BE2C (cell line): ENCODE measurements around the gene SYNE1.

Experiments
- DNase-seq: peaks from one replicate; pipeline ENCODE4 v3.0.0-alpha.2; 2020
- H3K27me3 ChIP-seq: fragments of 250-450 bp; sonication (Bioruptor Pico); 2 replicates; pipeline ENCODE4 v1.5.1; 2020; ENCODE audit warnings: mild to moderate bottlenecking
- H3K36me3 ChIP-seq: fragments of 250-450 bp; sonication (Bioruptor Pico); 2 replicates; pipeline ENCODE4 v1.5.1; 2020; ENCODE audit warnings: mild to moderate bottlenecking
- H3K4me1 ChIP-seq: fragments of 250-450 bp; sonication (Bioruptor Pico); 2 replicates; pipeline ENCODE4 v1.5.1; 2020
- H3K4me3 ChIP-seq: 2 replicates; pipeline ENCODE4 v1.5.1; 2011; ENCODE audit warnings: low read depth, low read length
- H3K9me3 ChIP-seq: fragments of 250-450 bp; sonication (Bioruptor Pico); 2 replicates; pipeline ENCODE4 v1.5.1; 2020
- TF ChIP-seq, protein P1 (sequence below): IDR thresholded peaks from 2 replicates; pipeline ENCODE4 v1.5.1; 2012; ENCODE audit warnings: mild to moderate bottlenecking, low read depth, low read length

The SYNE1 gene

DNA sequence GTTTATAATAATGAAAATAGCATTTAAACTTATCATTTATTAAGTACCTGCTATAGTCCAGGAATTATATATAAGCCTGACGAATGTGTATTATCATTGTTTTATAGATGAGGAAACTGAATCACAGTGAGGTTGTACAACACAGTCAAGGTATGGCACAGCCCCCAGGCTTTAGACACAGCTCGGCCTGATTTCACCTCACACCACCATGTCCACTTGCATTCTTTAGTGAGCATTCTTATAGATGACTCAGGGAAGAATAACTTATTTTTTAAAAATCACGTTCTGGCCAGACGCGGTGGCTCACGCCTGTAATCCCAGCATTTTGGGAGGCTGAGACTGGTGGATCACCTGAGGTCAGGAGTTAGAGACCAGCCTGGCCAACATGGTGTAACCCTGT lies 289.0 kb downstream of the SYNE1 start:
- no peak for DNase-seq
- H3K27me3 ChIP-seq, result peaks cover 5% of the 10 kb centered on the region
- H3K9me3 ChIP-seq, result no peaks in the 10 kb centered on the region
- TF ChIP-seq, protein P1, sequence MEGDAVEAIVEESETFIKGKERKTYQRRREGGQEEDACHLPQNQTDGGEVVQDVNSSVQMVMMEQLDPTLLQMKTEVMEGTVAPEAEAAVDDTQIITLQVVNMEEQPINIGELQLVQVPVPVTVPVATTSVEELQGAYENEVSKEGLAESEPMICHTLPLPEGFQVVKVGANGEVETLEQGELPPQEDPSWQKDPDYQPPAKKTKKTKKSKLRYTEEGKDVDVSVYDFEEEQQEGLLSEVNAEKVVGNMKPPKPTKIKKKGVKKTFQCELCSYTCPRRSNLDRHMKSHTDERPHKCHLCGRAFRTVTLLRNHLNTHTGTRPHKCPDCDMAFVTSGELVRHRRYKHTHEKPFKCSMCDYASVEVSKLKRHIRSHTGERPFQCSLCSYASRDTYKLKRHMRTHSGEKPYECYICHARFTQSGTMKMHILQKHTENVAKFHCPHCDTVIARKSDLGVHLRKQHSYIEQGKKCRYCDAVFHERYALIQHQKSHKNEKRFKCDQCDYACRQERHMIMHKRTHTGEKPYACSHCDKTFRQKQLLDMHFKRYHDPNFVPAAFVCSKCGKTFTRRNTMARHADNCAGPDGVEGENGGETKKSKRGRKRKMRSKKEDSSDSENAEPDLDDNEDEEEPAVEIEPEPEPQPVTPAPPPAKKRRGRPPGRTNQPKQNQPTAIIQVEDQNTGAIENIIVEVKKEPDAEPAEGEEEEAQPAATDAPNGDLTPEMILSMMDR, result no peak
- no peak overlapping the region for H3K4me3 ChIP-seq
- no peaks in the 10 kb centered on the region for H3K4me1 ChIP-seq
- no peaks in the 10 kb centered on the region for H3K36me3 ChIP-seq

DNA sequence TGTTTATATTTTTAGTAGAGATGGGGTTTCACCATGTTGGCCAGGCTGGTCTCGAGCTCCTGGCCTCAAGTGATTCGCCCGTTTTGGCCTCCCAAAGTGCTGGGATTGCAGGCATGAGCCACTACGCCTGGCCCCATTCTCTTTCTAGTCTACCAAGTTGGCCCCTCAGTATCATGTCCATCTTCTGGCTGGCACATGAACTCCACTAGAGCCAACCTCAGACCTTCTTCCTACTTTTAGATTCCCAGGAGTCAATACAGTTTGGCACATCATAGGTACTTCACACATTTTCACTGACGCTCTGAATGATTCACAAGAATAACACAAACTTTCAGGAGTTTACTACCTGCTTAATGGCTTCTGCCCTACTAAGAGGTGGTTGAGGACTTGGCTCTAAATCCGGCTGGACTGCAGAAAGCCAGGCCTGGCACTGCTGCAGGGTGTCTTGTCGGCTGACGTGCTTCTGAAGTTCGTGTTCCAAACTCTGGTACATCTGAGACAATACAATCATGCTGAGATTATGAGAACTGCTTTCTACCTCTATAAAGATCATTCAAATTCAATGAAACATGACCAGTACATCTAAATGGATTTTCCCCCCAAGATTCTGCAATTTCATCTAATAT lies 293.3 kb downstream of the SYNE1 start:
- H3K9me3 ChIP-seq, result no peaks in the 10 kb centered on the region
- no peaks in the 10 kb centered on the region for H3K4me1 ChIP-seq
- DNase-seq, result no peak
- TF ChIP-seq, protein P1, result no peak
- H3K4me3 ChIP-seq, result no peak overlapping the region
- H3K36me3 ChIP-seq, result no peaks in the 10 kb centered on the region
- peaks cover 22% of the 10 kb centered on the region for H3K27me3 ChIP-seq

DNA sequence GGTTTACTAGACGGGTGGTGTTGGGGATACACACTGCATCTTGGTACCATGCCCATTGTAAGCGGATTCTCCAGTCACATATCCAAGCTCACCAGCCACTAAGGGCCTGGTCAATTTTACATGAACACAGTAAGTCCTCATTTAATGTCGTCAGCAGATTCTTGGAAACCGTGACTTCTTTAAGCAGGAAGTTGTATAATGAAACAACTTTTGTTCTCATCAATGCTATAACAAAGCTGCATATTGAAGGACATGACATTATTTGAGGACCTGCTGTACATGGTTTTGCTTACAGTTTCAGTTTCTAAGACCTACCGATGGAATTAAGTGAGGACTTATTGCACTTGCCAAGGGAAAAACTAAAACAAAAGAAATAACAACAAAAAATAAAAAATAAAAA lies 295.6 kb downstream of the SYNE1 start:
- TF ChIP-seq, protein P1, result no peak

GRCh38 chr6:152338335-152339125 lies 298.6 kb downstream of the SYNE1 start:
- Histone ChIP-seq H3K36me3 (no peaks in the 10 kb centered on the region), H3K4me3 (no peak overlapping the region), H3K9me3 (no peaks in the 10 kb centered on the region), H3K27me3 (peaks cover 31% of the 10 kb centered on the region), H3K4me1 (no peaks in the 10 kb centered on the region)
- TF ChIP-seq, protein P1, result peak; percentile 95
- DNase-seq, result peak; percentile 45

More for the DNA sequence above, 295.6 kb downstream of the SYNE1 start:
- H3K4me3 ChIP-seq, result no peak overlapping the region
- H3K27me3 ChIP-seq, result peaks cover 28% of the 10 kb centered on the region
- DNase-seq, result no peak
- no peaks in the 10 kb centered on the region for H3K9me3 ChIP-seq
- H3K36me3 ChIP-seq, result no peaks in the 10 kb centered on the region
- no peaks in the 10 kb centered on the region for H3K4me1 ChIP-seq

- Histone ChIP-seq H3K27me3 (peaks cover 30% of the 10 kb centered on the region), H3K4me3 (no peak overlapping the region), H3K4me1 (no peaks in the 10 kb centered on the region), H3K9me3 (no peaks in the 10 kb centered on the region), H3K36me3 (no peaks in the 10 kb centered on the region)
- TF ChIP-seq, protein P1, result no peak
- no peak for DNase-seq
Observed at GRCh38 chr6:152334555-152334954, 302.6 kb downstream of the SYNE1 start.

DNA sequence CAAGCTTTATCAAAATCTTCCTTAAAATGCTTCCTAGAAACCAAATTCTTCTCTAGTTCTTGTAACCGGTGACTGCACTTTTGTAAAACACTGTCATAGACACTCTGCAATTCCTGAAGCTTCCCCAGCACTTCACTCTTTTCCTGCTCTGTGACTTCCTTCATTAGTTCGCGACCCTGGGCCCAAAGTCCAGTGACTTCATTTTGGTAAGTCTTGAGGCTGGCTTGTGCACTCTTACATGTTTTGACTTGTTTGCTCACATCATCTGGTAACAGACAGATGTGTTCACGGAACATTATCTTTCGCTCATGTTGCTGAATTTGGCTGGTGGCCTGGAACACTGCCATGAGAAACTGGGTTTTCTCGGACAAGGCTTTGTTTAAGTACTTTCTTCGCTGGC lies 306.2 kb downstream of the SYNE1 start:
- Histone ChIP-seq H3K9me3 (no peaks in the 10 kb centered on the region), H3K27me3 (peaks cover 19% of the 10 kb centered on the region), H3K4me3 (no peak overlapping the region), H3K4me1 (no peaks in the 10 kb centered on the region), H3K36me3 (no peaks in the 10 kb centered on the region)
- TF ChIP-seq, protein P1, result no peak
- DNase-seq, result no peak
